Left colon (tissue), 2 donors: ENCODE results near the gene TSC22D3. TPM values are rescaled to one million over a fixed set of nuclear protein-coding genes. Genes with fewer than 3 reads are reported as not detected.
A peak's percentile ranks its signal among the peaks of the same experiment; 100 is the strongest.

Experiments
- ATAC-seq: fragments of 200-7000 bp; cut with Tn5 transposase; one replicate; pipeline ENCODE4 v1.9.1; 2020; ENCODE audit warnings: mild to moderate bottlenecking, moderate library complexity
- DNase-seq, 2 donors: peaks; one replicate each; pipeline ENCODE4 v3.0.0-alpha.2; 2020
- intact Hi-C, 2 donors: fragments of 100-400 bp; cut with DNase I in 1 of 2; cut with micrococcal nuclease in 1 of 2; formaldehyde crosslinking; loops; one replicate each; pipeline versions ENCODE4 v1.11.2 to v1.14.0; 2022; cut with DNase I, micrococcal nuclease
- total RNA-seq, 2 donors: library from RNA; stranded (reverse); fragmentation: NEBNext Ultra II Directional; extraction: Animal tissue kit (Norgen Biotek cat#: 25700); gene quantifications; one replicate each; pipeline ENCODE4 v1.2.1, GENCODE V29; 2021
- donor health status: DM: no; HTN: no; CAD: no.
- donor health status: DM: yes; HTN: yes; CAD: no.

TSC22D3 gene
- total RNA-seq, 2 donors from 2014 or later = 33.0 to 106 TPM

- DNase-seq = peak; percentile 82 to 90
- intact Hi-C loops = loop anchor here in 1 of 2 donors (5.0 kb wide), 1 partner anchor 60 kb away; the partner anchor contains the start of genes NCBP2L and TSC22D3
- ATAC-seq = peak; percentile 82
Measured at GRCh38 chrX:107716816-107717700, 58.5 kb downstream of the TSC22D3 start.

- DNase-seq (peak in 1 of 2 donors; percentile 31), ATAC-seq (peak; percentile 37)
Measured at GRCh38 chrX:107716118-107716684, 59.4 kb downstream of the TSC22D3 start.

GRCh38 chrX:107715331-107716117 lies 60.1 kb downstream of the TSC22D3 start:
- ATAC-seq (no peak), DNase-seq (no peak)
- intact Hi-C loops = loop anchor here in 1 of 2 donors (5.0 kb wide), 1 partner anchor 62 kb away; the partner anchor contains the start of genes NCBP2L and TSC22D3

More at GRCh38 chrX:107716118-107716684, 59.4 kb downstream of the TSC22D3 start:
- intact Hi-C loops = loop anchor here in 1 of 2 donors (5.0 kb wide), 1 partner anchor 61 kb away; the partner anchor contains the start of genes NCBP2L and TSC22D3

GRCh38 chrX:107714206-107714891 lies 61.2 kb downstream of the TSC22D3 start:
- intact Hi-C loops = no loop called here
- no peak for DNase-seq
- no peak for ATAC-seq

GRCh38 chrX:107713543-107714205 lies 61.9 kb downstream of the TSC22D3 start:
- ATAC-seq = no peak
- intact Hi-C loops = no loop called here
- no peak for DNase-seq

- intact Hi-C loops = no loop called here
- ATAC-seq = no peak
Measured at GRCh38 chrX:107713203-107713542, 62.4 kb downstream of the TSC22D3 start.

GRCh38 chrX:107712231-107713202 lies 63.1 kb downstream of the TSC22D3 start:
- intact Hi-C loops = no loop called here
- ATAC-seq = no peak
- DNase-seq = no peak

More at GRCh38 chrX:107713203-107713542, 62.4 kb downstream of the TSC22D3 start:
- no peak for DNase-seq

- no peak for DNase-seq
- intact Hi-C loops = no loop called here
- no peak for ATAC-seq
Measured at GRCh38 chrX:107711521-107712181, 63.9 kb downstream of the TSC22D3 start.

- ATAC-seq (peak; percentile 70), DNase-seq (no peak)
- intact Hi-C loops = no loop called here
Measured at GRCh38 chrX:107710617-107711391, 64.8 kb downstream of the TSC22D3 start.

GRCh38 chrX:107709266-107709806 lies 66.3 kb downstream of the TSC22D3 start:
- ATAC-seq = no peak

GRCh38 chrX:107708762-107709161 lies 66.8 kb downstream of the TSC22D3 start:
- DNase-seq = no peak
- intact Hi-C loops = no loop called here
- ATAC-seq = no peak

More at GRCh38 chrX:107709266-107709806, 66.3 kb downstream of the TSC22D3 start:
- no peak for DNase-seq
- intact Hi-C loops = no loop called here

- no peak for DNase-seq
- no peak for ATAC-seq
- intact Hi-C loops = no loop called here
Measured at GRCh38 chrX:107707866-107708265, 67.7 kb downstream of the TSC22D3 start.

- DNase-seq = no peak
- intact Hi-C loops = no loop called here
- no peak for ATAC-seq
Measured at GRCh38 chrX:107706309-107706708, 69.3 kb downstream of the TSC22D3 start.

- no peak for DNase-seq
- intact Hi-C loops = no loop called here
- ATAC-seq = no peak
Measured at GRCh38 chrX:107704587-107704986, 71.0 kb downstream of the TSC22D3 start.

- ATAC-seq (no peak), DNase-seq (no peak)
- intact Hi-C loops = no loop called here
Measured at GRCh38 chrX:107704181-107704580, 71.4 kb downstream of the TSC22D3 start.
